ENCODE data around the gene SH3TC2. TPM values are rescaled to one million over a fixed set of nuclear protein-coding genes. Genes with fewer than 3 reads are reported as not detected.

The SH3TC2 gene
- total RNA-seq, 2 experiments from 2014 or later = not detected

GRCh38 chr5:149041242-149041641 is 21.6 kb downstream of the SH3TC2 start:
- ATAC-seq = no peak
- Mint-ChIP-seq H3K4me3 (no peak overlapping the region), H3K27ac (no peak overlapping the region), H3K9me3 (ENCODE audit: low read depth) (no peaks in the 10 kb centered on the region), H3K27me3 (peaks cover 2% of the 10 kb centered on the region), H3K36me3 (ENCODE audit: low read depth) (no peaks in the 10 kb centered on the region), H3K4me1 (peaks cover 17% of the 10 kb centered on the region)
- ChIA-PET POLR2A (no interaction called here), CTCF (no interaction called here)
- no peak for DNase-seq
- intact Hi-C loops (cut with DNase I, micrococcal nuclease) = no loop called here

GRCh38 chr5:149040421-149040820 is 22.4 kb downstream of the SH3TC2 start:
- Mint-ChIP-seq H3K9me3 (ENCODE audit: low read depth) (no peaks in the 10 kb centered on the region), H3K4me3 (no peak overlapping the region), H3K36me3 (ENCODE audit: low read depth) (no peaks in the 10 kb centered on the region), H3K4me1 (peaks cover 18% of the 10 kb centered on the region), H3K27me3 (peaks cover 2% of the 10 kb centered on the region), H3K27ac (no peak overlapping the region)
- intact Hi-C loops (cut with DNase I, micrococcal nuclease) = no loop called here
- POLR2A ChIA-PET = no interaction called here
- DNase-seq (no peak), ATAC-seq (no peak)
- CTCF ChIA-PET = interaction anchor here (13.4 kb wide), 1 partner anchor 305 kb away, joined by 356 read pairs; no protein-coding TSS in a partner anchor

GRCh38 chr5:149039506-149039905 is 23.4 kb downstream of the SH3TC2 start:
- ChIA-PET POLR2A (no interaction called here), CTCF (interaction anchor here (0.9 to 13.4 kb wide), 3 partner anchors 19 to 304 kb away, joined by 3 to 356 read pairs (median 3); no protein-coding TSS in a partner anchor)
- no peak for DNase-seq
- Mint-ChIP-seq H3K9me3 (ENCODE audit: low read depth) (no peaks in the 10 kb centered on the region), H3K27me3 (peaks cover 2% of the 10 kb centered on the region), H3K4me1 (peaks cover 18% of the 10 kb centered on the region), H3K4me3 (no peak overlapping the region), H3K27ac (no peak overlapping the region), H3K36me3 (ENCODE audit: low read depth) (no peaks in the 10 kb centered on the region)
- no peak for ATAC-seq
- intact Hi-C loops (cut with DNase I, micrococcal nuclease) = loop anchor here (5.0 to 10.0 kb wide), 5 partner anchors 75 to 862 kb away; partner anchors contain the start of gene ADRB2 (in 1 of the 2)

DNA sequence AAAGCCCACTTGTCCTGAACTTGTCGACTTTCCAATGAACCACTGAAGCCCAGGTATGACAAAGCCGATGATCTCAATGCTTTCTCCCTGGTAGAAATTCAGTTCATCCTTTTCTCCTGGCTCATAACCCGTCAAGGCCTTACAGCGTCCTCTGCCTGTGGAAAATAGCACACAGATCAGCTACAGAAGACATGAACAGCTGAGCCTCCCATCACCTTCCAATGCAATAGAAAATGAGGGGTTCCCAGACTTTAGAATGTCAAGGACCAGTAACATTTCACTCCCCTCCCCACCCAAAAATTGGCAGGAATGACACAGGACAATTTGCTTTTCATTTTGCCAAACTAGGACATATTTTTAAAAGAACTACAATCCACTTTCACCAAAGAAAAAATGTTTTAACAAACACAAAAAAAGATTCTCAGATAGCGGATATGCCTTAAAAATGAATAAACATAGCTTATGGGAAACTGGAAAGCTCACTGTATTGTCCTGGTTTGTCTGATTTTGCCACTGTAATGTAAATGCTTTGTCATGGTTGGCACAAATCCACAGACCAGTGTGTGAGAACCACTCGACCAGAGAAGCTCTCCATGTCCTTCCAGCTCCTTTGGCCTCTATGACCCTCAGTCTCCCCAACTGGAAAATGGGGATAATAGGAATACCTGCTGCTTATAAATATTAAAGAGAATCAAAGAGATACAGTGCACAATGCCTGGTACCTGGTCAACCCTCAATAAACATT is 24.4 kb downstream of the SH3TC2 start:
- ATAC-seq = no peak
- H3K9me3 Mint-ChIP-seq (ENCODE audit: low read depth) = no peaks in the 10 kb centered on the region
- DNase-seq = no peak
- no peak overlapping the region for H3K4me3 Mint-ChIP-seq
- no peak overlapping the region for H3K27ac Mint-ChIP-seq
- H3K36me3 Mint-ChIP-seq (ENCODE audit: low read depth) = no peaks in the 10 kb centered on the region
- ChIA-PET CTCF (interaction anchor here (0.5 to 13.4 kb wide), 6 partner anchors 20 to 406 kb away, joined by 3 to 356 read pairs (median 3); no protein-coding TSS in a partner anchor), POLR2A (no interaction called here)
- H3K4me1 Mint-ChIP-seq = peaks cover 18% of the 10 kb centered on the region
- intact Hi-C loops (cut with DNase I, micrococcal nuclease) = loop anchor here (5.0 to 10.0 kb wide), 5 partner anchors 76 to 861 kb away; partner anchors contain the start of gene ADRB2 (in 1 of the 2)
- H3K27me3 Mint-ChIP-seq = peaks cover 2% of the 10 kb centered on the region

- no peaks in the 10 kb centered on the region for H3K9me3 Mint-ChIP-seq (ENCODE audit: low read depth)
- CTCF ChIA-PET = interaction anchor here (0.5 to 13.4 kb wide), 4 partner anchors 77 to 407 kb away, joined by 3 to 356 read pairs (median 14); no protein-coding TSS in a partner anchor
Observed at GRCh38 chr5:149037817-149038216, 25.0 kb downstream of the SH3TC2 start.

GRCh38 chr5:149036970-149037369 is 25.9 kb downstream of the SH3TC2 start:
- Mint-ChIP-seq H3K9me3 (ENCODE audit: low read depth) (no peaks in the 10 kb centered on the region), H3K27me3 (peaks cover 2% of the 10 kb centered on the region), H3K4me1 (peaks cover 18% of the 10 kb centered on the region), H3K4me3 (no peak overlapping the region), H3K36me3 (ENCODE audit: low read depth) (no peaks in the 10 kb centered on the region), H3K27ac (peak overlapping the region; percentile 9)
- DNase-seq = no peak
- peak; percentile 25 for ATAC-seq
- ChIA-PET POLR2A (interaction anchor here (0.6 kb wide), 1 partner anchor 36 kb away, joined by 3 read pairs; no protein-coding TSS in a partner anchor), CTCF (interaction anchor here (0.6 to 13.4 kb wide), 10 partner anchors 19 to 1066 kb away, joined by 3 to 356 read pairs (median 4); no protein-coding TSS in a partner anchor)
- intact Hi-C loops (cut with DNase I, micrococcal nuclease) = loop anchor here (2.0 to 10.0 kb wide), 6 partner anchors 78 to 860 kb away; partner anchors contain the start of gene ADRB2 (in 1 of the 2)

More at GRCh38 chr5:149037817-149038216, 25.0 kb downstream of the SH3TC2 start:
- peaks cover 2% of the 10 kb centered on the region for H3K27me3 Mint-ChIP-seq
- DNase-seq (peak; percentile 21), ATAC-seq (peak; percentile 67)
- H3K27ac Mint-ChIP-seq = no peak overlapping the region
- H3K4me1 Mint-ChIP-seq = peaks cover 18% of the 10 kb centered on the region
- intact Hi-C loops (cut with DNase I, micrococcal nuclease) = loop anchor here (2.0 to 10.0 kb wide), 6 partner anchors 77 to 861 kb away; partner anchors contain the start of gene ADRB2 (in 1 of the 2)
- no peaks in the 10 kb centered on the region for H3K36me3 Mint-ChIP-seq (ENCODE audit: low read depth)
- no peak overlapping the region for H3K4me3 Mint-ChIP-seq
- POLR2A ChIA-PET = no interaction called here

- Mint-ChIP-seq H3K27me3 (peaks cover 2% of the 10 kb centered on the region), H3K36me3 (ENCODE audit: low read depth) (no peaks in the 10 kb centered on the region), H3K9me3 (ENCODE audit: low read depth) (no peaks in the 10 kb centered on the region), H3K4me3 (no peak overlapping the region), H3K27ac (no peak overlapping the region), H3K4me1 (peaks cover 18% of the 10 kb centered on the region)
- ATAC-seq (no peak), DNase-seq (peak; percentile 42)
- CTCF ChIA-PET = interaction anchor here (0.6 to 13.4 kb wide), 22 partner anchors 18 to 1067 kb away, joined by 3 to 356 read pairs (median 4); no protein-coding TSS in a partner anchor
- POLR2A ChIA-PET = interaction anchor here (0.6 kb wide), 1 partner anchor 37 kb away, joined by 3 read pairs; no protein-coding TSS in a partner anchor
- intact Hi-C loops (cut with DNase I, micrococcal nuclease) = loop anchor here (2.0 to 10.0 kb wide), 6 partner anchors 79 to 859 kb away; partner anchors contain the start of gene ADRB2 (in 1 of the 2)
Observed at GRCh38 chr5:149036168-149036567, 26.7 kb downstream of the SH3TC2 start.

- Mint-ChIP-seq H3K4me1 (peaks cover 18% of the 10 kb centered on the region), H3K9me3 (ENCODE audit: low read depth) (no peaks in the 10 kb centered on the region), H3K4me3 (no peak overlapping the region), H3K36me3 (ENCODE audit: low read depth) (no peaks in the 10 kb centered on the region), H3K27me3 (peaks cover 2% of the 10 kb centered on the region), H3K27ac (no peak overlapping the region)
- intact Hi-C loops (cut with DNase I, micrococcal nuclease) = loop anchor here (1.0 to 10.0 kb wide), 10 partner anchors 37 to 858 kb away; partner anchors contain the start of gene ADRB2 (in 1 of the 2)
- CTCF ChIA-PET = interaction anchor here (0.6 to 13.4 kb wide), 34 partner anchors 9 to 540 kb away, joined by 3 to 356 read pairs (median 4); no protein-coding TSS in a partner anchor
- POLR2A ChIA-PET = interaction anchor here (0.7 kb wide), 1 partner anchor 586 kb away, joined by 4 read pairs; no protein-coding TSS in a partner anchor
- DNase-seq = peak; percentile 86
- peak; percentile 85 for ATAC-seq
Observed at GRCh38 chr5:149035372-149035790, 27.5 kb downstream of the SH3TC2 start.

GRCh38 chr5:149030838-149031397 is 31.9 kb downstream of the SH3TC2 start:
- no peak overlapping the region for H3K27ac Mint-ChIP-seq
- ATAC-seq = no peak
- no peaks in the 10 kb centered on the region for H3K36me3 Mint-ChIP-seq (ENCODE audit: low read depth)
- no peak for DNase-seq
- intact Hi-C loops (cut with DNase I, micrococcal nuclease) = loop anchor here in 1 of 2 experiments (10.0 kb wide), 2 partner anchors 84 to 206 kb away; partner anchors contain the start of gene ADRB2
- no peak overlapping the region for H3K4me3 Mint-ChIP-seq
- ChIA-PET POLR2A (interaction anchor here (0.5 kb wide), 1 partner anchor 261 kb away, joined by 3 read pairs; no protein-coding TSS in a partner anchor), CTCF (interaction anchor here (13.4 kb wide), 1 partner anchor 296 kb away, joined by 356 read pairs; no protein-coding TSS in a partner anchor)
- H3K27me3 Mint-ChIP-seq = no peaks in the 10 kb centered on the region
- H3K4me1 Mint-ChIP-seq = no peaks in the 10 kb centered on the region
- no peaks in the 10 kb centered on the region for H3K9me3 Mint-ChIP-seq (ENCODE audit: low read depth)

DNA sequence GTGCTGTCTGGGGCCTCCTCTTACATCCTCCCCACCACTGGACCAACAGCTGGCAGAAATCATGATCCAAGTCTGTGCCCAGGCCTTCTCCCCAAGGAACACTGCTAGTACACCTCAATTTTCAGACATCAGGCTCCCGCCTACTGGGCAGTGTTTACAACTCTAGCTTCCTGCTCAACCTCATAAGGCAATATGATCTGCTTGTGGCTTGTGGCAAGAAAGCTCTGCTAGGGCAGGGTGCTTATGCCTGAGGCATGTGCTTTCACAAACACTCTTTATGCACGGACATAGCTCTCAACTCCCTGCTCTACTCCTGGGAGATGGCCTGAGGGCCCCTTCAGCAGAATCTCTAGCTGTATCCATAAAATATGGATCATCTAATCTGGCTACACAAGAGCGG is 32.5 kb downstream of the SH3TC2 start:
- no peaks in the 10 kb centered on the region for H3K4me1 Mint-ChIP-seq
- ChIA-PET CTCF (interaction anchor here (13.4 kb wide), 1 partner anchor 295 kb away, joined by 356 read pairs; no protein-coding TSS in a partner anchor), POLR2A (interaction anchor here (0.5 kb wide), 1 partner anchor 260 kb away, joined by 3 read pairs; no protein-coding TSS in a partner anchor)
- H3K4me3 Mint-ChIP-seq = no peak overlapping the region
- no peaks in the 10 kb centered on the region for H3K27me3 Mint-ChIP-seq
- intact Hi-C loops (cut with DNase I, micrococcal nuclease) = loop anchor here in 1 of 2 experiments (10.0 kb wide), 2 partner anchors 84 to 206 kb away; partner anchors contain the start of gene ADRB2
- ATAC-seq (no peak), DNase-seq (no peak)
- no peak overlapping the region for H3K27ac Mint-ChIP-seq
- no peaks in the 10 kb centered on the region for H3K36me3 Mint-ChIP-seq (ENCODE audit: low read depth)
- H3K9me3 Mint-ChIP-seq (ENCODE audit: low read depth) = no peaks in the 10 kb centered on the region

GRCh38 chr5:149028984-149029383 is 33.9 kb downstream of the SH3TC2 start:
- Mint-ChIP-seq H3K9me3 (ENCODE audit: low read depth) (no peaks in the 10 kb centered on the region), H3K36me3 (ENCODE audit: low read depth) (no peaks in the 10 kb centered on the region), H3K27ac (no peak overlapping the region), H3K4me1 (no peaks in the 10 kb centered on the region), H3K27me3 (no peaks in the 10 kb centered on the region), H3K4me3 (no peak overlapping the region)
- no peak for DNase-seq
- intact Hi-C loops (cut with DNase I, micrococcal nuclease) = no loop called here
- ChIA-PET CTCF (interaction anchor here (1.4 to 13.4 kb wide), 2 partner anchors 86 to 294 kb away, joined by 4 to 356 read pairs; no protein-coding TSS in a partner anchor), POLR2A (no interaction called here)
- ATAC-seq = no peak
